ENCODE results near the gene APOD.

The APOD gene

GRCh38 chr3:195522254-195523023, 61.3 kb downstream of the APOD start:
- DNase-seq, result peak; percentile 12
